ENCODE results near the gene CCDC85A. TPM values are rescaled to one million over a fixed set of nuclear protein-coding genes. Genes with fewer than 3 reads are reported as not detected.

The CCDC85A gene
- total and polyA plus RNA-seq, 2 of the 8 experiments (the other 6 are each of a cell fraction or from before 2014, with no cell fraction given), result 0.20 TPM; not detected in 1

- TF ChIP-seq ATF3 (IDR thresholded peaks at IDR 0.05; ENCODE audit: insufficient read depth, low read depth, low read length) (no peak), SUZ12 (IDR thresholded peaks at IDR 0.05; ENCODE audit: low read length) (no peak), GABPA (IDR thresholded peaks at IDR 0.05; ENCODE audit: borderline replicate concordance, insufficient read depth, low read length) (no peak), SP2 (IDR thresholded peaks at IDR 0.05; ENCODE audit: low read length) (no peak), CHD2 (IDR thresholded peaks at IDR 0.05; ENCODE audit: low read length) (no peak)
Observed at GRCh38 chr2:56169521-56169920, 14.3 kb upstream of the CCDC85A start (continued).

Measured in H1 (cell line).